ENCODE measurements around the gene UNC80. TPM values are rescaled to one million over a fixed set of nuclear protein-coding genes. Genes with fewer than 3 reads are reported as not detected.

The UNC80 gene
- total and polyA plus RNA-seq, 10 donors: 0.05 to 1.9 (median 0.63) TPM

DNA sequence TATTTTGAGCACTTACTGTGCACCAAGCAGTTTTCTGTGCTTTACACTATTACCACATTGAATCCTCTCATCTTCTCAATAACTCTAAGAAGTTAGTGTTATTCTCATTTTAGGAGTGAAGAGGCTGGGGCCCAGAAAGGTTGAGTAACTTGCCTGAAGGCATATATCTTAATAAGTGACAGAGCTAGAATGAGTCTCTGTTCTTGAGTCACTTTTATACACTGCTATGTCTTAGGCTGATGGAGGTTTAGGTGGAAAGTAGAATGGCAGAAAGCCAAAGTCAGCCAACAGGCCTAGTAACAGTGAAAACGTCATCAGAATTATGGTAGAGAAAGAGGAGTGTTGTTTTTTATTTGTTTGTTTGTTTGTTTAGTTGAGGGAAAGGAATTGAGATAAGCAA, 202.9 kb downstream of the UNC80 start:
- H3K27me3 ChIP-seq (replicated peaks in 1 of 7): peaks cover 0 to 6% (median 0%) of the 10 kb centered on the region in 7 donors
- DNase-seq: no peak
- intact Hi-C loops (cut with DNase I; ENCODE audit: low total_unique reads): no loop called here
- 42 to 74% (median 59%) methylated on average over 1 of the region's 1 CpG for WGBS, 5 donors
- no peaks in the 10 kb centered on the region for H3K36me3 ChIP-seq
- no peaks in the 10 kb centered on the region for H3K4me1 ChIP-seq
- H3K9me3 ChIP-seq: no peaks in the 10 kb centered on the region
- H3K27ac ChIP-seq: no peak overlapping the region
- no peak overlapping the region for H3K4me3 ChIP-seq
- no peak for TF ChIP-seq POLR2AphosphoS5 (IDR thresholded peaks at IDR 0.05)
- TF ChIP-seq POLR2A (IDR thresholded peaks at IDR 0.05): no peak
- TF ChIP-seq, protein P1, sequence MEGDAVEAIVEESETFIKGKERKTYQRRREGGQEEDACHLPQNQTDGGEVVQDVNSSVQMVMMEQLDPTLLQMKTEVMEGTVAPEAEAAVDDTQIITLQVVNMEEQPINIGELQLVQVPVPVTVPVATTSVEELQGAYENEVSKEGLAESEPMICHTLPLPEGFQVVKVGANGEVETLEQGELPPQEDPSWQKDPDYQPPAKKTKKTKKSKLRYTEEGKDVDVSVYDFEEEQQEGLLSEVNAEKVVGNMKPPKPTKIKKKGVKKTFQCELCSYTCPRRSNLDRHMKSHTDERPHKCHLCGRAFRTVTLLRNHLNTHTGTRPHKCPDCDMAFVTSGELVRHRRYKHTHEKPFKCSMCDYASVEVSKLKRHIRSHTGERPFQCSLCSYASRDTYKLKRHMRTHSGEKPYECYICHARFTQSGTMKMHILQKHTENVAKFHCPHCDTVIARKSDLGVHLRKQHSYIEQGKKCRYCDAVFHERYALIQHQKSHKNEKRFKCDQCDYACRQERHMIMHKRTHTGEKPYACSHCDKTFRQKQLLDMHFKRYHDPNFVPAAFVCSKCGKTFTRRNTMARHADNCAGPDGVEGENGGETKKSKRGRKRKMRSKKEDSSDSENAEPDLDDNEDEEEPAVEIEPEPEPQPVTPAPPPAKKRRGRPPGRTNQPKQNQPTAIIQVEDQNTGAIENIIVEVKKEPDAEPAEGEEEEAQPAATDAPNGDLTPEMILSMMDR (IDR thresholded peaks at IDR 0.05 in 8 of 11, conservative IDR thresholded peaks at IDR 0.05 in 3 of 11): no peak

DNA sequence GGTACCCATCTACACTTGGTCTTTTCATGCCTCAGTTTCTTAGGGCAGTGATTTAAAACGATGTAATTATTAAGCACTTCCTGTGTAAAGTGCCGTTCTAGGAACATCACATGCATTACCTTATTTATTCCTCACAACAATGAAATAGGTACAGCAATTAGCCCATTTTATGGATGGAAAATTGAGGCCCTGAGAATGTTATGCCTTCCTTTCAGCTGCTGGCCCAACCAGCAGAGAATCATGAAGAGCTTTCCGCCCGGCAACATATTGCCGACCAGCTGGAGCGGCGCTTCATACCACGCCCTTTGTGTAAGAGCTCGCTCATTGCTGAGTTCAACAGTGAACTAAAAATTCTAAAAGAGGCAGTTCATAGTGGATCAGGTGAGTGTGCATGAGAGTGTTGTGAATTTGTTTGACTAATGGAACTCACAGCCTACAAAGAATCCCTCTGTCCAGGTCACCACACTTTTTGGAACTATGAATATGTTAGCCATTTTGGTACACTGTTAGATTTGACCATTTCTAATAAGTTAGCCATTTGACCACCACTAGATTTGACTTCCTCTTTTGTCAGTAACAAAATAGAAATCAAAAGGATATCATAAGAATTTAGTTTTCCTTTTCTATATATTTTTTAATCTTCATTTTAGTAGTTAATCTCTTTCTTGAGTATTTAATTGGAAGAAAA, 205.2 kb downstream of the UNC80 start:
- Histone ChIP-seq H3K4me1 (no peaks in the 10 kb centered on the region), H3K4me3 (no peak overlapping the region), H3K36me3 (no peaks in the 10 kb centered on the region), H3K9me3 (no peaks in the 10 kb centered on the region), H3K27ac (no peak overlapping the region), H3K27me3 (replicated peaks in 1 of 7) (peaks cover 0 to 6% (median 0%) of the 10 kb centered on the region in 7 donors)
- 87 to 91% (median 89%) methylated on average over 9 of the region's 9 CpGs for WGBS, 5 donors
- no peak for DNase-seq
- intact Hi-C loops (cut with DNase I; ENCODE audit: low total_unique reads): loop anchor here (5.0 kb wide), 1 partner anchor 215 kb away; no protein-coding TSS in a partner anchor
- TF ChIP-seq POLR2A (IDR thresholded peaks at IDR 0.05): no peak
- TF ChIP-seq POLR2AphosphoS5 (IDR thresholded peaks at IDR 0.05): no peak
- TF ChIP-seq, protein P1 (IDR thresholded peaks at IDR 0.05 in 8 of 11, conservative IDR thresholded peaks at IDR 0.05 in 3 of 11): no peak

DNA sequence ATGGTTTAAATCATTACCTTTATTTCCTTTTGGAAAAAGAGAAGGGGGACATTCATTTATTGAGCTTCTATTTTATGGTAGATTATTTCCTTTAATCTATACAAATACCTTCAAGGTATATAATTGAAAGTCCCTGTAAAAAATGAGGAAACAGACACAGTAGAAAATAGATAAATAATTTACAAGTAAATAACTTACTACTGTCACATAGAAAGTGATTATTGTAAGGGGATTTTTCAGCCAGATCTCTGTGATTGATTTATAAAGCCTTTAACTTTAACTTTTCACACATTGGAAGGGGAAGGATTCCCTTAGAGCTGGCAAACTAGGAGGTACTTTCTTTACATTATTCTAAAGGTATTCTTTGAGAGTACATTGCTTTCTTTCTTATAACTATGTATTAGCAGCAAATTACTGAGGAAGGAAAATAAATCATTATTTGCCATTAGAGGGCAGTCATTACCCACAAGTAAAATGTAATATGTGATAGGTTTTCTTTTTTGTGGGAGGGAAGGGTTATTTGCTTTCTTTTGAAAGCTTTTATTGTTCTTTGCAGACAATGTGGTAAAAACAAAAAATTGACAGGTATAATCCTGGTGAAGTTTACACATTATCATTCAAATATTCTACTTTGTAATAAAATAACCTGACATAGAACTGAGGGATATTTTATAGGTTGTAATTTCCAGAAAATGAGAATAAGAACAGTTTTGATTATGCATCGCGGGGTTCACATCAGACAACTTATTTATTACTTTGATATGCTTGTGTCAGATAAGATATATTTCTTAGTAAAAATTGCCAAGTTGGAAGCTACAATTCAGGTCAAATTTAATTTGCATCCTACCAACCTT, 206.0 kb downstream of the UNC80 start:
- DNase-seq: no peak
- no peaks in the 10 kb centered on the region for H3K36me3 ChIP-seq
- 96 to 98% (median 97%) methylated on average over 2 of the region's 2 CpGs for WGBS, 5 donors
- intact Hi-C loops (cut with DNase I; ENCODE audit: low total_unique reads): loop anchor here (5.0 kb wide), 1 partner anchor 215 kb away; no protein-coding TSS in a partner anchor
- TF ChIP-seq, protein P1 (IDR thresholded peaks at IDR 0.05 in 8 of 11, conservative IDR thresholded peaks at IDR 0.05 in 3 of 11): peak; percentile 35 to 70 (median 62)
- TF ChIP-seq POLR2AphosphoS5 (IDR thresholded peaks at IDR 0.05) (no peak), POLR2A (IDR thresholded peaks at IDR 0.05) (no peak)
- no peaks in the 10 kb centered on the region for H3K9me3 ChIP-seq
- no peaks in the 10 kb centered on the region for H3K4me1 ChIP-seq
- H3K27ac ChIP-seq: no peak overlapping the region
- H3K27me3 ChIP-seq (replicated peaks in 1 of 7): peaks cover 0 to 5% (median 0%) of the 10 kb centered on the region in 7 donors
- no peak overlapping the region for H3K4me3 ChIP-seq

- Histone ChIP-seq H3K27me3 (replicated peaks in 1 of 7) (peaks cover 0 to 5% (median 0%) of the 10 kb centered on the region in 7 donors), H3K4me3 (no peak overlapping the region), H3K9me3 (no peaks in the 10 kb centered on the region), H3K4me1 (peaks cover 0 to 8% (median 0%) of the 10 kb centered on the region in 6 donors), H3K36me3 (no peaks in the 10 kb centered on the region), H3K27ac (no peak overlapping the region)
- DNase-seq: no peak
- no peak for TF ChIP-seq POLR2A (IDR thresholded peaks at IDR 0.05)
- TF ChIP-seq, protein P1 (IDR thresholded peaks at IDR 0.05 in 8 of 11, conservative IDR thresholded peaks at IDR 0.05 in 3 of 11): no peak
- no peak for TF ChIP-seq POLR2AphosphoS5 (IDR thresholded peaks at IDR 0.05)
- intact Hi-C loops (cut with DNase I; ENCODE audit: low total_unique reads): no loop called here
- 89 to 97% (median 95%) methylated on average over 2 of the region's 2 CpGs for WGBS, 5 donors
Measured at GRCh38 chr2:209984291-209984690, 212.7 kb downstream of the UNC80 start.
